Cerebellar cortex (tissue), 1 donor: Measurements from ENCODE around the gene HSH2D.
"Not testable (repeated sequence)": the region's sequence is repeated elsewhere in the genome, so short reads cannot be mapped to it uniquely, and the experiment has no call there.

ENCODE experiments used
- DNase-seq: peaks from one replicate; pipeline ENCODE4 v3.0.0-alpha.2; 2015; ENCODE audit warnings: low spot score

HSH2D gene

GRCh38 chr19:16143399-16144215 lies at the start of gene HSH2D:
TSS of gene HSH2D (plus strand) at chr19:16143685. CDS start at chr19:16148751, 5,066 bp downstream.
- DNase-seq, result no peak

- no peak for DNase-seq
Observed at GRCh38 chr19:16094360-16095070, 49.0 kb upstream of the HSH2D start.

- no peak for DNase-seq
Observed at GRCh38 chr19:16095071-16095571, 48.4 kb upstream of the HSH2D start.

GRCh38 chr19:16096280-16096855 lies 47.1 kb upstream of the HSH2D start:
- DNase-seq, result no peak

GRCh38 chr19:16098416-16098768 lies 45.1 kb upstream of the HSH2D start:
- DNase-seq, result no peak

- no peak for DNase-seq
Observed at GRCh38 chr19:16098821-16099220, 44.7 kb upstream of the HSH2D start.

GRCh38 chr19:16099314-16099965 lies 44.0 kb upstream of the HSH2D start:
- not testable (repeated sequence) for DNase-seq

GRCh38 chr19:16100524-16100923 lies 43.0 kb upstream of the HSH2D start:
- no peak for DNase-seq

- DNase-seq, result no peak
Observed at GRCh38 chr19:16104722-16105121, 38.8 kb upstream of the HSH2D start.

GRCh38 chr19:16106121-16106520 lies 37.4 kb upstream of the HSH2D start:
- DNase-seq, result no peak

GRCh38 chr19:16111160-16111908 lies 32.2 kb upstream of the HSH2D start, which contains the start of gene RAB8A:
TSS of gene RAB8A (plus strand) at chr19:16111889. CDS start at chr19:16111902, 13 bp downstream.
- peak; percentile 99 for DNase-seq

GRCh38 chr19:16111909-16112752 lies 31.4 kb upstream of the HSH2D start:
- DNase-seq, result no peak

GRCh38 chr19:16112778-16113177 lies 30.7 kb upstream of the HSH2D start:
- no peak for DNase-seq

GRCh38 chr19:16113727-16114126 lies 29.8 kb upstream of the HSH2D start:
- DNase-seq, result no peak

GRCh38 chr19:16115301-16116039 lies 28.0 kb upstream of the HSH2D start:
- DNase-seq, result no peak

- no peak for DNase-seq
Observed at GRCh38 chr19:16116067-16116466, 27.4 kb upstream of the HSH2D start.

- no peak for DNase-seq
Observed at GRCh38 chr19:16117594-16118033, 25.9 kb upstream of the HSH2D start.

- no peak for DNase-seq
Observed at GRCh38 chr19:16118489-16119033, 24.9 kb upstream of the HSH2D start.

- DNase-seq, result not testable (repeated sequence)
Observed at GRCh38 chr19:16119075-16119857, 24.2 kb upstream of the HSH2D start.
